ENCODE results near the gene UPK3A.

The UPK3A gene

GRCh38 chr22:45336971-45337431 is 52.3 kb downstream of the UPK3A start:
- TF ChIP-seq CTCF (IDR thresholded peaks at IDR 0.05; ENCODE audit: low read depth, low read length, missing control alignments), result no peak
- H3K4me3 ChIP-seq (ENCODE audit: low read depth, low read length), result no peak overlapping the region
- DNase-seq (ENCODE audit: low read depth), result no peak

GRCh38 chr22:45337536-45337935 is 52.8 kb downstream of the UPK3A start:
- no peak overlapping the region for H3K4me3 ChIP-seq (ENCODE audit: low read depth, low read length)
- DNase-seq (ENCODE audit: low read depth), result no peak
- TF ChIP-seq CTCF (IDR thresholded peaks at IDR 0.05; ENCODE audit: low read depth, low read length, missing control alignments), result no peak

GRCh38 chr22:45338795-45339194 is 54.0 kb downstream of the UPK3A start:
- no peak for TF ChIP-seq CTCF (IDR thresholded peaks at IDR 0.05; ENCODE audit: low read depth, low read length, missing control alignments)
- DNase-seq (ENCODE audit: low read depth), result no peak
- no peak overlapping the region for H3K4me3 ChIP-seq (ENCODE audit: low read depth, low read length)

- TF ChIP-seq CTCF (IDR thresholded peaks at IDR 0.05; ENCODE audit: low read depth, low read length, missing control alignments), result no peak
- no peak for DNase-seq (ENCODE audit: low read depth)
- H3K4me3 ChIP-seq (ENCODE audit: low read depth, low read length), result no peak overlapping the region
Observed at GRCh38 chr22:45340323-45340722, 55.6 kb downstream of the UPK3A start.

- TF ChIP-seq CTCF (IDR thresholded peaks at IDR 0.05; ENCODE audit: low read depth, low read length, missing control alignments), result no peak
- DNase-seq (ENCODE audit: low read depth), result no peak
- H3K4me3 ChIP-seq (ENCODE audit: low read depth, low read length), result no peak overlapping the region
Observed at GRCh38 chr22:45341498-45341897, 56.7 kb downstream of the UPK3A start.

GRCh38 chr22:45343143-45343542 is 58.4 kb downstream of the UPK3A start:
- H3K4me3 ChIP-seq (ENCODE audit: low read depth, low read length), result no peak overlapping the region
- no peak for TF ChIP-seq CTCF (IDR thresholded peaks at IDR 0.05; ENCODE audit: low read depth, low read length, missing control alignments)
- DNase-seq (ENCODE audit: low read depth), result no peak

- DNase-seq (ENCODE audit: low read depth), result no peak
- H3K4me3 ChIP-seq (ENCODE audit: low read depth, low read length), result no peak overlapping the region
- no peak for TF ChIP-seq CTCF (IDR thresholded peaks at IDR 0.05; ENCODE audit: low read depth, low read length, missing control alignments)
Observed at GRCh38 chr22:45344334-45344733, 59.6 kb downstream of the UPK3A start.

Data from GM12864 (cell line).